HS-5 (cell line): Measurements from ENCODE around the gene CDH23.

ENCODE experiments used
- DNase-seq: peaks from one replicate; pipeline ENCODE4 v3.0.0-alpha.2; 2012; ENCODE audit warnings: low read depth

CDH23 gene

GRCh38 chr10:71440506-71441035 is 43.9 kb downstream of the CDH23 start:
- no peak for DNase-seq

GRCh38 chr10:71442000-71442399 is 45.3 kb downstream of the CDH23 start:
- no peak for DNase-seq

GRCh38 chr10:71442859-71443570 is 46.3 kb downstream of the CDH23 start:
- DNase-seq: no peak

GRCh38 chr10:71443676-71444075 is 47.0 kb downstream of the CDH23 start:
- DNase-seq: no peak

- DNase-seq: no peak
Measured at GRCh38 chr10:71444284-71445054, 47.7 kb downstream of the CDH23 start.

- DNase-seq: no peak
Measured at GRCh38 chr10:71447676-71448075, 51.0 kb downstream of the CDH23 start.

- DNase-seq: no peak
Measured at GRCh38 chr10:71448146-71448545, 51.4 kb downstream of the CDH23 start.

- DNase-seq: no peak
Measured at GRCh38 chr10:71449026-71449425, 52.3 kb downstream of the CDH23 start.

GRCh38 chr10:71451754-71452153 is 55.0 kb downstream of the CDH23 start:
- DNase-seq: no peak

- DNase-seq: no peak
Measured at GRCh38 chr10:71453186-71453585, 56.5 kb downstream of the CDH23 start.

- DNase-seq: no peak
Measured at GRCh38 chr10:71454347-71454746, 57.6 kb downstream of the CDH23 start.

GRCh38 chr10:71455035-71455434 is 58.3 kb downstream of the CDH23 start:
- no peak for DNase-seq

GRCh38 chr10:71456631-71457030 is 59.9 kb downstream of the CDH23 start:
- no peak for DNase-seq

- no peak for DNase-seq
Measured at GRCh38 chr10:71457908-71458307, 61.2 kb downstream of the CDH23 start.

GRCh38 chr10:71458387-71458786 is 61.7 kb downstream of the CDH23 start:
- DNase-seq: no peak

GRCh38 chr10:71459513-71459912 is 62.8 kb downstream of the CDH23 start:
- DNase-seq: no peak

GRCh38 chr10:71460615-71461014 is 63.9 kb downstream of the CDH23 start:
- no peak for DNase-seq

GRCh38 chr10:71461457-71461856 is 64.7 kb downstream of the CDH23 start:
- no peak for DNase-seq

- DNase-seq: no peak
Measured at GRCh38 chr10:71462062-71462935, 65.6 kb downstream of the CDH23 start.

- DNase-seq: no peak
Measured at GRCh38 chr10:71463111-71463510, 66.4 kb downstream of the CDH23 start.

GRCh38 chr10:71465551-71466252 is 69.0 kb downstream of the CDH23 start:
- no peak for DNase-seq

- no peak for DNase-seq
Measured at GRCh38 chr10:71466330-71466729, 69.6 kb downstream of the CDH23 start.
